GM12801 (cell line): ENCODE results near the gene ABCB11.

Source experiments
- CTCF ChIP-seq: IDR thresholded peaks from one replicate; pipeline ENCODE4 v1.5.1; 2011; ENCODE audit warnings: control low read depth; ENCODE audit not compliant: insufficient read length; ENCODE audit errors: extremely low read depth

The ABCB11 gene

GRCh38 chr2:168992591-168993349 is 38.4 kb downstream of the ABCB11 start:
- no peak for TF ChIP-seq CTCF

- no peak for TF ChIP-seq CTCF
Measured at GRCh38 chr2:168992026-168992425, 39.1 kb downstream of the ABCB11 start.

DNA sequence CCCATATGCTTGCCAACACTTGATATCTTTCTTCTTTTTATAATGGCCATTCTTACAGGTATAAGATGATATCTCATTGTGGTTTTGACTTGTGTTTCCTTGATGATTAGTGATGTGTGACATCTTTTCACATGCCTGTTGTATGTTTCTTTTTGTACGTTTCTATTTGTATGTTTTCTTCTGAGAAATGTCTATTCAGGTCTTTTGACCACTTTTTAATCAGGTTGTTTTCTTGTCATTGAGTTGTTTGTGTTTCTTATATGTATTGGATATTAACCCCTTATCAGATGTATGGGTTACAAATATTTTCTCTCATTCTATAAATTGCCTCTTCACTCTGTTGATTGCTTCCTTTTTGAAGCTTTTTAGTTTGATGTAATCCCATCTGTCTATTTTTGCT is 42.4 kb downstream of the ABCB11 start:
- no peak for TF ChIP-seq CTCF

DNA sequence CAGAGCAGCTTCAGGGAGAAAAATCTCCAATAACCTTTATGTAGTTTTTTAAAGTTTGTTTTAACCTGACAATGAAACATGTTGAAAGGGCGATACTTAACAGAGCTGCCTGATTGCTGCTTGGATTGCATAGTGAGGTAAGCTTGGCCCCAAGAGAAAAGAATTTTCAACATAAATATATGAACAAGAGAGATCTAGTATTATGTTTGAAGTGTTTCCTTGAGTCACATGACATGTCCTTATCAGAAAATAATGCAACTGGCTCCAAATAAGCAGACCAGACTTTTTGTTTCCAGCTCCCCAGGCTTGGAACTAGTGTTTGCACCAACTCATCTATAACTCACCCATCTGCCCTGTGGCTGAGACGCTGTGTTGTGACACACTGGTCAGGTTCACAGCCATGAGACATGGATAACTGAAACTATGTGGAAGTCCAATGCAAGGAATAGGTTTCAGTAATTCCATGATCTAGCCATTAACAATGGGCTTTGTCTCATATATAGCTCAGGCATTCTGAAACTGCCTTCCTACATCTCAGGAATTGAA is 44.7 kb downstream of the ABCB11 start:
- no peak for TF ChIP-seq CTCF

DNA sequence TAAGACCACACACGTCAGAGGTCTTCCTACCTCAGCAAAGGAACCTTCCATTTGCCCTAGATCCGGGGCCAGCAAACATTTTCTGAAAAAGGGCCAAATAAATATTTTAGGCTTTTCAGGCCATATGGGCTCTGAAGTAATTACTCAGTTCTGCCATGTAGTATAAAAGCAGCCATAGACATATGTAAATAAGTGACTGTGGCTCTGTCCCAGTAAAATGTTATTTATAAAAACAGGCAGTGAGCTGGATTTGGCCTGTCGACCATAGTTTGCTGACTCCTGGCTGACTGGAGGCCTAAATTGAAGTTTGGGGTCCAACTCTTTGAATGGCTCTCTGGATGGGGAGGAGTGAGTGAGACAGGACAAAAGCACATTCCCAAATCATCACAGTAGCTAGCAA is 49.5 kb downstream of the ABCB11 start:
- no peak for TF ChIP-seq CTCF

GRCh38 chr2:168978461-168978861 is 52.7 kb downstream of the ABCB11 start:
- TF ChIP-seq CTCF: no peak

- TF ChIP-seq CTCF: no peak
Measured at GRCh38 chr2:168977608-168978007, 53.5 kb downstream of the ABCB11 start.
